ENCODE measurements around the gene B3GAT2. TPM values are rescaled to one million over a fixed set of nuclear protein-coding genes. Genes with fewer than 3 reads are reported as not detected.

Gene B3GAT2
- total and polyA plus RNA-seq, 10 donors, result 0.03 to 0.09 (median 0.05) TPM; not detected in 6

DNA sequence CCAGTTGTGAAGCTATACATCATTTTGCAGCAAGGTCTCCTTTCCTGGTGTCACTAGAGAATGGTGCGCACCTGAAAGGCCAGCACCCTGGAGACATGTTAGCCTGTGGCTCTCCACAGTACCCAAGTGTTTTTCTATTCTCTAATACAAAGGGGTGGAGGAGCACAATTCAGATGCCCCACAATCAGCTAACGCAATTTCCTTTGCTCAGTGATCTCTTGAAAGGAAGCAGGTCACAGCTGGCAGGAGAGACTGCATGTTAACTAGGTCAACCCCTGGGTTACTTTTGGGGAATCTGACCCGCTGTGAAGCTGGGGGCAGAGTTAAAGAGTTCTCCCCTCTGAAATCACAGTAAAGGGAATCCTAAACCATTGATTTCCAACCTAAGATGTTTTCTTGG lies 92.5 kb downstream of the B3GAT2 start:
- intact Hi-C loops (cut with DNase I; ENCODE audit: low total_unique reads), result no loop called here
- H3K27ac ChIP-seq, result no peak overlapping the region
- H3K9me3 ChIP-seq, result peaks cover 0 to 4% (median 0%) of the 10 kb centered on the region in 8 donors
- 60 to 79% (median 70%) methylated on average over 3 of the region's 3 CpGs for WGBS, 5 donors
- TF ChIP-seq, protein P1, sequence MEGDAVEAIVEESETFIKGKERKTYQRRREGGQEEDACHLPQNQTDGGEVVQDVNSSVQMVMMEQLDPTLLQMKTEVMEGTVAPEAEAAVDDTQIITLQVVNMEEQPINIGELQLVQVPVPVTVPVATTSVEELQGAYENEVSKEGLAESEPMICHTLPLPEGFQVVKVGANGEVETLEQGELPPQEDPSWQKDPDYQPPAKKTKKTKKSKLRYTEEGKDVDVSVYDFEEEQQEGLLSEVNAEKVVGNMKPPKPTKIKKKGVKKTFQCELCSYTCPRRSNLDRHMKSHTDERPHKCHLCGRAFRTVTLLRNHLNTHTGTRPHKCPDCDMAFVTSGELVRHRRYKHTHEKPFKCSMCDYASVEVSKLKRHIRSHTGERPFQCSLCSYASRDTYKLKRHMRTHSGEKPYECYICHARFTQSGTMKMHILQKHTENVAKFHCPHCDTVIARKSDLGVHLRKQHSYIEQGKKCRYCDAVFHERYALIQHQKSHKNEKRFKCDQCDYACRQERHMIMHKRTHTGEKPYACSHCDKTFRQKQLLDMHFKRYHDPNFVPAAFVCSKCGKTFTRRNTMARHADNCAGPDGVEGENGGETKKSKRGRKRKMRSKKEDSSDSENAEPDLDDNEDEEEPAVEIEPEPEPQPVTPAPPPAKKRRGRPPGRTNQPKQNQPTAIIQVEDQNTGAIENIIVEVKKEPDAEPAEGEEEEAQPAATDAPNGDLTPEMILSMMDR (IDR thresholded peaks at IDR 0.05 in 8 of 11, conservative IDR thresholded peaks at IDR 0.05 in 3 of 11), result no peak
- TF ChIP-seq POLR2A (IDR thresholded peaks at IDR 0.05) (no peak), POLR2AphosphoS5 (IDR thresholded peaks at IDR 0.05) (no peak)
- peaks cover 0 to 34% (median 15%) of the 10 kb centered on the region in 6 donors for H3K36me3 ChIP-seq
- no peak for DNase-seq
- no peak overlapping the region for H3K4me3 ChIP-seq
- H3K27me3 ChIP-seq (replicated peaks in 1 of 7), result no peaks in the 10 kb centered on the region
- no peaks in the 10 kb centered on the region for H3K4me1 ChIP-seq

DNA sequence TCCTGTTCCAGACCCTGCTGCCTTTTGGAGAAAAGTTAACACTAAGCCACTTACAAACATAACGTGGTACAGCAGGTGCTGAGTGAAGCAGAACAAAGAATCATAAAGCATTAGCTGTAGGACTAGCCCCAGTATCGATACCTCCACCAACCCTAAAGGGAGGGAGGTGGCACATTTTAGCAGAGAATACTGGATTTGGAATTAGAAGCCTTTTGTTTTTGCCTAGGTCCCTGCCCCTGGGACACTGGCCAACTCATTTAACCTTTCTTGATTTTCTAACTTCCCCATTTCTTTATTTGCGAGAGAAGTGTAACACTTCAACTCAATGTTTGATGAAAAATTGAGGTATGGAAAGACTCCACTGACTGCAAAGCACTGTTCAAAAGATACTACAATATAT lies 93.5 kb downstream of the B3GAT2 start:
- no peaks in the 10 kb centered on the region for H3K27me3 ChIP-seq (replicated peaks in 1 of 7)
- H3K4me3 ChIP-seq, result no peak overlapping the region
- H3K9me3 ChIP-seq, result peaks cover 0 to 4% (median 0%) of the 10 kb centered on the region in 8 donors
- H3K4me1 ChIP-seq, result no peaks in the 10 kb centered on the region
- intact Hi-C loops (cut with DNase I; ENCODE audit: low total_unique reads), result no loop called here
- TF ChIP-seq POLR2AphosphoS5 (IDR thresholded peaks at IDR 0.05) (no peak), POLR2A (IDR thresholded peaks at IDR 0.05) (no peak)
- TF ChIP-seq, protein P1 (IDR thresholded peaks at IDR 0.05 in 8 of 11, conservative IDR thresholded peaks at IDR 0.05 in 3 of 11), result no peak
- DNase-seq, result no peak
- 49 to 61% (median 57%) methylated on average over 3 of the region's 3 CpGs for WGBS, 5 donors
- no peak overlapping the region for H3K27ac ChIP-seq
- H3K36me3 ChIP-seq, result peaks cover 0 to 45% (median 22%) of the 10 kb centered on the region in 6 donors

DNA sequence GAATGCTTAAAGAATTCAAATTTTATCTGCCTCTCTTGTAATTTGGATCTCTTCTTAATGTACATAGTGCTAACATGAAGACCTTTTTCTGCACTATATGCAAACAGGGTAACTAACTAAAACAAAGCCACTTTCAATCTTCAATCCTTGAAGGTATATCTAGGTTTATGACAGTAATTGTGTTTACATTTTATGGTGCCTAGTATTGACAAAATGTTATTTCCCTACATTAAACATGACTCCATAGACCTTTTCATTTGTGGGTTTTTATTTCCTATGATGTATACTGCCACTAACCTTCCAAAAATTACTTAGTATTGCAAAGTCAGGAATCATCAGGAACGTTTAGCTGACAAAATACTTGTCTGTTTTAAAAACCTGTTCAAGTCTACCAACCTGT lies 95.9 kb downstream of the B3GAT2 start:
- no peak for TF ChIP-seq POLR2AphosphoS5 (IDR thresholded peaks at IDR 0.05)
- TF ChIP-seq, protein P1 (IDR thresholded peaks at IDR 0.05 in 8 of 11, conservative IDR thresholded peaks at IDR 0.05 in 3 of 11), result no peak
- no peak for TF ChIP-seq POLR2A (IDR thresholded peaks at IDR 0.05)
- intact Hi-C loops (cut with DNase I; ENCODE audit: low total_unique reads), result no loop called here
- H3K4me1 ChIP-seq, result peaks cover 0 to 12% (median 0%) of the 10 kb centered on the region in 6 donors
- H3K36me3 ChIP-seq, result peaks cover 0 to 61% (median 24%) of the 10 kb centered on the region in 6 donors
- no peaks in the 10 kb centered on the region for H3K27me3 ChIP-seq (replicated peaks in 1 of 7)
- WGBS, 5 donors, result 88 to 100% (median 95%) methylated on average over 1 of the region's 1 CpG
- no peaks in the 10 kb centered on the region for H3K9me3 ChIP-seq
- H3K27ac ChIP-seq, result no peak overlapping the region
- H3K4me3 ChIP-seq, result no peak overlapping the region
- no peak for DNase-seq

- Histone ChIP-seq H3K27me3 (replicated peaks in 1 of 7) (no peaks in the 10 kb centered on the region), H3K36me3 (peaks cover 0 to 61% (median 24%) of the 10 kb centered on the region in 6 donors), H3K4me3 (no peak overlapping the region), H3K9me3 (no peaks in the 10 kb centered on the region), H3K4me1 (peaks cover 0 to 12% (median 0%) of the 10 kb centered on the region in 6 donors), H3K27ac (no peak overlapping the region)
- no peak for DNase-seq
- intact Hi-C loops (cut with DNase I; ENCODE audit: low total_unique reads), result no loop called here
- WGBS, 5 donors, result 91 to 100% (median 95%) methylated on average over 1 of the region's 1 CpG
- TF ChIP-seq POLR2AphosphoS5 (IDR thresholded peaks at IDR 0.05) (no peak), POLR2A (IDR thresholded peaks at IDR 0.05) (no peak)
- TF ChIP-seq, protein P1 (IDR thresholded peaks at IDR 0.05 in 8 of 11, conservative IDR thresholded peaks at IDR 0.05 in 3 of 11), result no peak
Measured at GRCh38 chr6:70860045-70860444, 96.8 kb downstream of the B3GAT2 start.

Measured in spleen (tissue), 11 donors.